Fibroblast of mammary gland (primary cell): Measurements from ENCODE around the gene RAB13.
"Not testable (repeated sequence)": the region's sequence is repeated elsewhere in the genome, so short reads cannot be mapped to it uniquely, and the experiment has no call there.

ENCODE experiments used
- DNase-seq: peaks from one replicate; pipeline ENCODE4 v3.0.0-alpha.2; 2010; ENCODE audit warnings: low read depth
- H3K4me3 ChIP-seq: 2 replicates; pipeline ENCODE4 v1.5.1; 2011; ENCODE audit warnings: low read depth, mild to moderate bottlenecking, low read length, moderate library complexity; ENCODE audit not compliant: control insufficient read depth
- TF ChIP-seq, protein P1 (sequence below): conservative IDR thresholded peaks from 2 replicates; pipeline ENCODE4 v1.5.1; 2011; ENCODE audit warnings: low read depth, low read length, inconsistent platforms; ENCODE audit not compliant: control insufficient read depth, insufficient read depth

The RAB13 gene

DNA sequence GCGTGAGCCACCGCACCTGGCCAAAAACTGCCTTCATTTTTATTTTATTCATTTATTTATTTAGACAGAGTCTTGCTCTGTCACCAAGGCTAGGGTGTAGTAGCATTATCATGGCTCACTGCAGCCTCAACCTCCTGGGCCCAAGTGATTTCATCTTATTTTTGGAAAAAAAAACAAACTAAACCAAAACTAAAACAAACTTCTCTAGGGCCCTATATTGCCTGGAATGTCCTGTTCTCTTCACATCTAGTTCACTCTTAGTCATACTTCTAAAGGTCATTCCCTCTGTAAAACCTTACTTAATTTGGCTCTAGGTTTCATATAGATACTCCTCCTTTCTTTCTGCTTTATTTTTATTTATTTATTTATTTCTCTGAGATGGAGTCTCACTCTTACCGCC lies 20.0 kb upstream of the RAB13 start:
- TF ChIP-seq, protein P1, sequence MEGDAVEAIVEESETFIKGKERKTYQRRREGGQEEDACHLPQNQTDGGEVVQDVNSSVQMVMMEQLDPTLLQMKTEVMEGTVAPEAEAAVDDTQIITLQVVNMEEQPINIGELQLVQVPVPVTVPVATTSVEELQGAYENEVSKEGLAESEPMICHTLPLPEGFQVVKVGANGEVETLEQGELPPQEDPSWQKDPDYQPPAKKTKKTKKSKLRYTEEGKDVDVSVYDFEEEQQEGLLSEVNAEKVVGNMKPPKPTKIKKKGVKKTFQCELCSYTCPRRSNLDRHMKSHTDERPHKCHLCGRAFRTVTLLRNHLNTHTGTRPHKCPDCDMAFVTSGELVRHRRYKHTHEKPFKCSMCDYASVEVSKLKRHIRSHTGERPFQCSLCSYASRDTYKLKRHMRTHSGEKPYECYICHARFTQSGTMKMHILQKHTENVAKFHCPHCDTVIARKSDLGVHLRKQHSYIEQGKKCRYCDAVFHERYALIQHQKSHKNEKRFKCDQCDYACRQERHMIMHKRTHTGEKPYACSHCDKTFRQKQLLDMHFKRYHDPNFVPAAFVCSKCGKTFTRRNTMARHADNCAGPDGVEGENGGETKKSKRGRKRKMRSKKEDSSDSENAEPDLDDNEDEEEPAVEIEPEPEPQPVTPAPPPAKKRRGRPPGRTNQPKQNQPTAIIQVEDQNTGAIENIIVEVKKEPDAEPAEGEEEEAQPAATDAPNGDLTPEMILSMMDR, result no peak
- DNase-seq, result peak; percentile 75
- H3K4me3 ChIP-seq, result no peak overlapping the region

DNA sequence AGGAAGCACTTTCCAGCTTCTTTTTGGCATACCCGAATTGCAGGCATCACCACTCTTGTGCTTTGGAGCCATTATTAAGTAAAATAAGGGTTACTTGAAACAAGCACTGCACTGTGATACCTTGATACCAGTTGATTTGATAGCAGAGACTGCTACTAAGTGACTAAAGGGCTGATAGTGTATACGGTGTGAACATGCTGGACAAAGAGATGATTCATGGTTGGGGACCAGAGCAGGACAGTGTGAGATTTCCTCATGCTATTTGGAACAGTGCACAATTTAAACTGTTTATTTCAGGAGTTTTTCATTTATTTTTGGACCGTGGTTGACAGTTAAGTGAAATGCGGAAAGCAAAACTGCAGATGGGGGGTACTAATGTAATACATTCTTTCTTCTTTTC lies 14.3 kb upstream of the RAB13 start:
- TF ChIP-seq, protein P1, result no peak
- no peak overlapping the region for H3K4me3 ChIP-seq
- no peak for DNase-seq

DNA sequence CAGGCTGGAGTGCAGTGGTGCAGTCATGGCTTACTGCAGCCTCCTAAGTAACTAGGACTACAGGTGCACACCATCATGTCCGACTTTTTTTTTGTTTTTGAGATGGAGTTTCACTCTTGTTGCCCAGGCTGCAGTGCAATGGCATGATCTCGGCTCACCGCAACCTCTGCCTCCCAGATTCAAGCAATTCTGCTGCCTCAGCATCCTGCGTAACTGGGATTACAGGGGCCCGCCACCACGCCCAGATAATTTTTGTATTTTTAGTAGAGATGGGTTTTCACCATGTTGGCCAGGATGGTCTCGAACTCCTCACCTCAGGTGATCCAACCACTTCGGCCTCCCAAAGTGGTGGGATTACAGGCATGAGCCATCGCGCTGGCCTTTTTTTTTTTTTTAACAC lies 10.7 kb upstream of the RAB13 start:
- H3K4me3 ChIP-seq, DNase-seq: not testable (repeated sequence)

DNA sequence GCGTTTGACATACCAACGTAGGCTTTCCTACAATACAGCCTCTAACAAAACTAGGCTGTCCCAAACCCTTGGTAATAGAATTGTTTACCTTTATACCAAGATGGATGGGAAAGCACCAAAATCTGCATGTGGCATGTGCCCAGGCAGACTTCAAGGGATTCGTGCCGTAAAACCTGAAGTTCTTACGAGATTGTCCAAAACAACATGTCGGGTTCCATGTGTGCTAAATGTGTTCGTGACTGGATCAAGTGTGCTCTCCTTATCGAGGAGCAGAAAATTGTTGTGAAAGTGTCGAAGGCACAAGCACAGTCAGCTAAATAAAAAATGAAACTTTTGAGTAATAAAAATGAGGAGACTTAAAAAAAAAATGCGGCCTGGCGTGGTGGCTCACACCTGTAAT lies 9.5 kb upstream of the RAB13 start:
- TF ChIP-seq, protein P1, result no peak
- H3K4me3 ChIP-seq, result no peak overlapping the region

DNA sequence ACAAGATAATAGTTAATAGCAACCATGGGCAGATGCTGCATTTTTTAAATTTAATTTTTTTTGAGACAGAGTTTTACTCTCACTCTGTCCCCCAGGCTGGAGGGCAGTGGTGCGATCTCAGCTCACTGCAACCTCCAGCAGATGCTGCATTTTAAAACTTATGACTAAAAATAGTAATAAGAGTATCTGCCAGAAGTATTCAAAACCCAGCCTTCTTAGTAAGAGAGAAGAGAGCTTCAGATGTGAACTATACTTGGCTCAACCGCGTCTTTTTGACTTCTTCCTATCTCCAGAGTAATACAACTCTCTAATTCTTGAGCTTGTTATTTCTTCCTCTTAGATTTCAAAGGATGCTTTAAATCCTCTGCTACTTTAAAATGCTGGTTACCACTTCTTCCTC lies 9.1 kb upstream of the RAB13 start:
- H3K4me3 ChIP-seq, result no peak overlapping the region
- TF ChIP-seq, protein P1, result no peak
- DNase-seq, result no peak

More for the DNA sequence above, 9.5 kb upstream of the RAB13 start:
- no peak for DNase-seq

DNA sequence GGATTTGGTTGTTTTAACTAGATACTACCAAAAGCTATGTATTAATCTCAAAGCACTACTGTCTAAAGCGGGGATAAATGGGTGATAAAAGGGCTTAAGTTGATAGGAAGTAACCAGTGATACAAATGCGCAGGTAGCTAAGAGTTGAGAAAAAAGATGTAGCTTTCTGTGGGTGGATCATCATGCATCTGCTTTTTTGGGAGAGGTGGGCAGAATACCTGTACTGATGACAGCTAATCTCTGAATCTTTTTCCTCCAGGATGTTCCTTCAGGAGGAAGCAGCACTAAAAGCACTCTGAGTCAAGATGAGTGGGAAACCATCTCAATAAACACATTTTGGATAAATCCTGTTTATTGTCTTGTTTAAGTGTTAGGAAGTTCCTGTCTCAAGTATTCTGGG lies 5.7 kb upstream of the RAB13 start:
- H3K4me3 ChIP-seq, result peak overlapping the region; percentile 93
- TF ChIP-seq, protein P1, result no peak
- no peak for DNase-seq

DNA sequence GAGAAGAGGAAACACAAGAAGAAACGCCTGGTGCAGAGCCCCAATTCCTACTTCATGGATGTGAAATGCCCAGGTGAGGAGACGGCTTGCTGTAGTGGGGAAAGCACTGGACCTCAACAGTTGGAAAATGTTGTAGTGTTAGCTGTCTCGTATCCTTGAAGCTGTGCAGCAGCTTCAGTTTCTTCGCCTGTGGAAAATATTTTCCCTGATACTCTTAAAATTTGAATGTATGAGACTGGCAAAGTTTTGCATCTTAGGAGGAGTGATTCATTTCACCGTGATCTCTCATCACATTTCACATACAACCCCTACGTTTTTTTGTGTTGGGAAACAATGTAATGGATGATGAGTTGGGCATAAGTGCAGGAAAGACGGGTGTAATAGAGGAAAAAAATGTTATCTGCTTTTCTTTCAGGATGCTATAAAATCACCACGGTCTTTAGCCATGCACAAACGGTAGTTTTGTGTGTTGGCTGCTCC lies 5.1 kb upstream of the RAB13 start:
- TF ChIP-seq, protein P1, result no peak
- DNase-seq, result no peak
- peak overlapping the region; percentile 93 for H3K4me3 ChIP-seq
